HCT116 (cell line): ENCODE results near the gene BPIFB3.

ENCODE experiments used
- EGR1 ChIP-seq: IDR thresholded peaks from 2 replicates; pipeline ENCODE4 v1.6.1; 2012; ENCODE audit warnings: low read depth
- EZH2 ChIP-seq: fragments of 200-600 bp; sonication (generic); IDR thresholded peaks from 2 replicates; pipeline ENCODE4 v1.6.1; 2017; ENCODE audit warnings: antibody characterized with exemption, mixed run types
- EZH2phosphoT487 ChIP-seq: fragments of 200-600 bp; IDR thresholded peaks from 2 replicates; pipeline ENCODE4 v1.6.1; 2018; ENCODE audit warnings: antibody characterized with exemption, borderline replicate concordance
- POLR2A ChIP-seq: IDR thresholded peaks from 2 replicates; pipeline ENCODE4 v1.7.0; 2011; ENCODE audit warnings: borderline replicate concordance; ENCODE audit not compliant: insufficient read depth, insufficient read length; ENCODE audit errors: extremely low read depth
- POLR2AphosphoS5 ChIP-seq: IDR thresholded peaks from 2 replicates; pipeline ENCODE4 v1.6.1; 2011; ENCODE audit warnings: mild to moderate bottlenecking, low read depth, low read length, moderate library complexity
- RAD21 ChIP-seq: IDR thresholded peaks from 2 replicates; pipeline ENCODE4 v1.6.1; 2012; ENCODE audit warnings: low read depth, mild to moderate bottlenecking
- SIN3A ChIP-seq: IDR thresholded peaks from 2 replicates; pipeline ENCODE4 v1.6.1; 2012; ENCODE audit warnings: low read depth
- TCF7L2 ChIP-seq: IDR thresholded peaks from 2 replicates; pipeline ENCODE4 v1.7.0; 2011; ENCODE audit warnings: borderline replicate concordance, inconsistent platforms; ENCODE audit not compliant: insufficient read depth, insufficient read length; ENCODE audit errors: extremely low read depth
- ZNF274 ChIP-seq: fragments of 200-500 bp; sonication (Bioruptor generic); IDR thresholded peaks from 2 replicates; pipeline ENCODE4 v1.6.1; 2014; ENCODE audit warnings: mild to moderate bottlenecking, low read depth, low read length, inconsistent platforms
- TF ChIP-seq, protein P1 (sequence below), 3 experiments: fragments of 200-600 bp in 1 of 3; sonication (generic) in 1 of 3; IDR thresholded peaks in 2 of 3; conservative IDR thresholded peaks in 1 of 3; 2 replicates each; pipeline ENCODE4 v1.5.1; 2012 to 2017; ENCODE audit warnings: low read depth in 2 of 3, low read length in 2 of 3, antibody characterized with exemption in 1 of 3, borderline replicate concordance in 1 of 3, control low read depth in 1 of 3, mild to moderate bottlenecking in 1 of 3, mixed read lengths in 1 of 3, mixed run types in 1 of 3, moderate library complexity in 1 of 3; ENCODE audit not compliant: insufficient read depth in 1 of 3
- TF ChIP-seq, protein P2 (sequence below): IDR thresholded peaks from 2 replicates; pipeline ENCODE4 v1.6.1; 2012
- TF ChIP-seq, protein P3 (sequence below): IDR thresholded peaks from 2 replicates; pipeline ENCODE4 v1.6.1; 2012
- TF ChIP-seq, protein P4 (sequence below): IDR thresholded peaks from 2 replicates; pipeline ENCODE4 v1.6.1; 2012; ENCODE audit warnings: low read depth

DNA sequence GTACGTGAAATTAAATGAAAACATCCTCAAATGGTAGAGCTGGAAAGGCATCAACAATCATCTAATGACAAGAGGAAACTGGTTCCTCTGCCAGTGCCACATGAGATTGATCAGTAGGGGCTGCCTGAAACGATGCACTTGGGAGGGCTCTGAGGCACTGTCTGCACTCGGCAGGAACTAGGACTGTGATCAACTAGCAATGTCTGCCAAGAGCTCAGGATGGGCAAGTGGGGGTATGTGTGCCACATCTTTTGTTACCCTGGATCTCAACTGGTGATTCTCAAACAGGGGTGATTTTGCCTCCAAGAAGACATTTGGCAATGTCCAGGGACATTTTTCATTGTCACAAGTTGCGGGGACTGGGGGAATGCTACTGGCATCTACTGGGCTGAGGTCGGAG, 20.3 kb upstream of the BPIFB3 start:
- TF ChIP-seq, protein P1, sequence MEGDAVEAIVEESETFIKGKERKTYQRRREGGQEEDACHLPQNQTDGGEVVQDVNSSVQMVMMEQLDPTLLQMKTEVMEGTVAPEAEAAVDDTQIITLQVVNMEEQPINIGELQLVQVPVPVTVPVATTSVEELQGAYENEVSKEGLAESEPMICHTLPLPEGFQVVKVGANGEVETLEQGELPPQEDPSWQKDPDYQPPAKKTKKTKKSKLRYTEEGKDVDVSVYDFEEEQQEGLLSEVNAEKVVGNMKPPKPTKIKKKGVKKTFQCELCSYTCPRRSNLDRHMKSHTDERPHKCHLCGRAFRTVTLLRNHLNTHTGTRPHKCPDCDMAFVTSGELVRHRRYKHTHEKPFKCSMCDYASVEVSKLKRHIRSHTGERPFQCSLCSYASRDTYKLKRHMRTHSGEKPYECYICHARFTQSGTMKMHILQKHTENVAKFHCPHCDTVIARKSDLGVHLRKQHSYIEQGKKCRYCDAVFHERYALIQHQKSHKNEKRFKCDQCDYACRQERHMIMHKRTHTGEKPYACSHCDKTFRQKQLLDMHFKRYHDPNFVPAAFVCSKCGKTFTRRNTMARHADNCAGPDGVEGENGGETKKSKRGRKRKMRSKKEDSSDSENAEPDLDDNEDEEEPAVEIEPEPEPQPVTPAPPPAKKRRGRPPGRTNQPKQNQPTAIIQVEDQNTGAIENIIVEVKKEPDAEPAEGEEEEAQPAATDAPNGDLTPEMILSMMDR (IDR thresholded peaks at IDR 0.05 in 2 of 3, conservative IDR thresholded peaks at IDR 0.05 in 1 of 3; ENCODE audit: borderline replicate concordance in 1 of 3, insufficient read depth in 1 of 3, low read depth in 2 of 3, low read length in 2 of 3), result no peak
- TF ChIP-seq POLR2AphosphoS5 (no peak), POLR2A (no peak), TCF7L2 (no peak), EZH2 (no peak), EZH2phosphoT487 (no peak), SIN3A (no peak), EGR1 (no peak), ZNF274 (no peak), RAD21 (no peak)
- TF ChIP-seq, protein P2, sequence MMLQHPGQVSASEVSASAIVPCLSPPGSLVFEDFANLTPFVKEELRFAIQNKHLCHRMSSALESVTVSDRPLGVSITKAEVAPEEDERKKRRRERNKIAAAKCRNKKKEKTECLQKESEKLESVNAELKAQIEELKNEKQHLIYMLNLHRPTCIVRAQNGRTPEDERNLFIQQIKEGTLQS, result no peak
- TF ChIP-seq, protein P3, sequence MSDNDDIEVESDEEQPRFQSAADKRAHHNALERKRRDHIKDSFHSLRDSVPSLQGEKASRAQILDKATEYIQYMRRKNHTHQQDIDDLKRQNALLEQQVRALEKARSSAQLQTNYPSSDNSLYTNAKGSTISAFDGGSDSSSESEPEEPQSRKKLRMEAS, result no peak
- TF ChIP-seq, protein P4, sequence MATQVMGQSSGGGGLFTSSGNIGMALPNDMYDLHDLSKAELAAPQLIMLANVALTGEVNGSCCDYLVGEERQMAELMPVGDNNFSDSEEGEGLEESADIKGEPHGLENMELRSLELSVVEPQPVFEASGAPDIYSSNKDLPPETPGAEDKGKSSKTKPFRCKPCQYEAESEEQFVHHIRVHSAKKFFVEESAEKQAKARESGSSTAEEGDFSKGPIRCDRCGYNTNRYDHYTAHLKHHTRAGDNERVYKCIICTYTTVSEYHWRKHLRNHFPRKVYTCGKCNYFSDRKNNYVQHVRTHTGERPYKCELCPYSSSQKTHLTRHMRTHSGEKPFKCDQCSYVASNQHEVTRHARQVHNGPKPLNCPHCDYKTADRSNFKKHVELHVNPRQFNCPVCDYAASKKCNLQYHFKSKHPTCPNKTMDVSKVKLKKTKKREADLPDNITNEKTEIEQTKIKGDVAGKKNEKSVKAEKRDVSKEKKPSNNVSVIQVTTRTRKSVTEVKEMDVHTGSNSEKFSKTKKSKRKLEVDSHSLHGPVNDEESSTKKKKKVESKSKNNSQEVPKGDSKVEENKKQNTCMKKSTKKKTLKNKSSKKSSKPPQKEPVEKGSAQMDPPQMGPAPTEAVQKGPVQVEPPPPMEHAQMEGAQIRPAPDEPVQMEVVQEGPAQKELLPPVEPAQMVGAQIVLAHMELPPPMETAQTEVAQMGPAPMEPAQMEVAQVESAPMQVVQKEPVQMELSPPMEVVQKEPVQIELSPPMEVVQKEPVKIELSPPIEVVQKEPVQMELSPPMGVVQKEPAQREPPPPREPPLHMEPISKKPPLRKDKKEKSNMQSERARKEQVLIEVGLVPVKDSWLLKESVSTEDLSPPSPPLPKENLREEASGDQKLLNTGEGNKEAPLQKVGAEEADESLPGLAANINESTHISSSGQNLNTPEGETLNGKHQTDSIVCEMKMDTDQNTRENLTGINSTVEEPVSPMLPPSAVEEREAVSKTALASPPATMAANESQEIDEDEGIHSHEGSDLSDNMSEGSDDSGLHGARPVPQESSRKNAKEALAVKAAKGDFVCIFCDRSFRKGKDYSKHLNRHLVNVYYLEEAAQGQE, result no peak
